A673 (cell line): ENCODE results near the gene IL1RAPL1.

Source experiments
- EZH2 ChIP-seq: fragments of 200-600 bp; sonication (generic); IDR thresholded peaks from 2 replicates; pipeline ENCODE4 v1.6.1; 2017; ENCODE audit warnings: borderline replicate concordance, low read depth, mild to moderate bottlenecking, mixed read lengths, antibody characterized with exemption, low read length; ENCODE audit not compliant: poor library complexity, severe bottlenecking
- TF ChIP-seq, protein P1 (sequence below): fragments of 300-800, 200-600 bp; sonication (generic); conservative IDR thresholded peaks from 2 replicates; pipeline ENCODE4 v1.5.1; 2017; ENCODE audit warnings: low read depth, mild to moderate bottlenecking, antibody characterized with exemption, low read length, moderate library complexity, mixed read lengths

DNA sequence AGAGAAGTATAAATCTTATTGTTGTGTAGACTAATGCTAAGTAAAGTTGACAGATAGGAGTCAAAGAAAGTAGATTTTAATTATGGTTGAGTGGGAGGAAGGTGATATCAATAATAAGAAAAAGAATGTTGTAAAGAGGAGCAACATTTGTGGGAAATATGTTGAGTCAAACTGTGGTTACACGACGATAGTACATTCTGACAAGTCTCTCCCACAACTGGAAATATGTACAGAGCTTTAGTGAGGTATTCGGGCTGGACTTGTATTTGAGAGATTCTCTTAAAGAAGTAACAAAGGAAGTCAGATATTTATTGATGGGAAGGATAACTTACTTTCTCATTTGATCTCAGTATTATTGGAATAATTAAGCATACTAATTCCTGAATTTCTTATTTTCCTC lies 1102.8 kb downstream of the IL1RAPL1 start:
- TF ChIP-seq, protein P1, sequence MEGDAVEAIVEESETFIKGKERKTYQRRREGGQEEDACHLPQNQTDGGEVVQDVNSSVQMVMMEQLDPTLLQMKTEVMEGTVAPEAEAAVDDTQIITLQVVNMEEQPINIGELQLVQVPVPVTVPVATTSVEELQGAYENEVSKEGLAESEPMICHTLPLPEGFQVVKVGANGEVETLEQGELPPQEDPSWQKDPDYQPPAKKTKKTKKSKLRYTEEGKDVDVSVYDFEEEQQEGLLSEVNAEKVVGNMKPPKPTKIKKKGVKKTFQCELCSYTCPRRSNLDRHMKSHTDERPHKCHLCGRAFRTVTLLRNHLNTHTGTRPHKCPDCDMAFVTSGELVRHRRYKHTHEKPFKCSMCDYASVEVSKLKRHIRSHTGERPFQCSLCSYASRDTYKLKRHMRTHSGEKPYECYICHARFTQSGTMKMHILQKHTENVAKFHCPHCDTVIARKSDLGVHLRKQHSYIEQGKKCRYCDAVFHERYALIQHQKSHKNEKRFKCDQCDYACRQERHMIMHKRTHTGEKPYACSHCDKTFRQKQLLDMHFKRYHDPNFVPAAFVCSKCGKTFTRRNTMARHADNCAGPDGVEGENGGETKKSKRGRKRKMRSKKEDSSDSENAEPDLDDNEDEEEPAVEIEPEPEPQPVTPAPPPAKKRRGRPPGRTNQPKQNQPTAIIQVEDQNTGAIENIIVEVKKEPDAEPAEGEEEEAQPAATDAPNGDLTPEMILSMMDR, result no peak
- no peak for TF ChIP-seq EZH2
